Uterus (tissue), 2 donors: ENCODE results near the gene RRBP1.

ENCODE experiments used
- POLR2A ChIP-seq, 2 donors: fragments of 450-650 bp; IDR thresholded peaks; one replicate each; pipeline ENCODE4 v1.6.1; 2016; ENCODE audit warnings: antibody characterized with exemption in 2 of 2, mild to moderate bottlenecking in 1 of 2, moderate library complexity in 1 of 2
- TF ChIP-seq, protein P1 (sequence below), 4 experiments: fragments of 200-600 bp in 2 of 4; fragments of 450-650 bp in 2 of 4; sonication (generic) in 2 of 4; IDR thresholded peaks; one replicate each; pipeline ENCODE4 v1.5.1; 2016 to 2019; ENCODE audit warnings: antibody characterized with exemption in 4 of 4, mild to moderate bottlenecking in 2 of 4, moderate library complexity in 1 of 4

DNA sequence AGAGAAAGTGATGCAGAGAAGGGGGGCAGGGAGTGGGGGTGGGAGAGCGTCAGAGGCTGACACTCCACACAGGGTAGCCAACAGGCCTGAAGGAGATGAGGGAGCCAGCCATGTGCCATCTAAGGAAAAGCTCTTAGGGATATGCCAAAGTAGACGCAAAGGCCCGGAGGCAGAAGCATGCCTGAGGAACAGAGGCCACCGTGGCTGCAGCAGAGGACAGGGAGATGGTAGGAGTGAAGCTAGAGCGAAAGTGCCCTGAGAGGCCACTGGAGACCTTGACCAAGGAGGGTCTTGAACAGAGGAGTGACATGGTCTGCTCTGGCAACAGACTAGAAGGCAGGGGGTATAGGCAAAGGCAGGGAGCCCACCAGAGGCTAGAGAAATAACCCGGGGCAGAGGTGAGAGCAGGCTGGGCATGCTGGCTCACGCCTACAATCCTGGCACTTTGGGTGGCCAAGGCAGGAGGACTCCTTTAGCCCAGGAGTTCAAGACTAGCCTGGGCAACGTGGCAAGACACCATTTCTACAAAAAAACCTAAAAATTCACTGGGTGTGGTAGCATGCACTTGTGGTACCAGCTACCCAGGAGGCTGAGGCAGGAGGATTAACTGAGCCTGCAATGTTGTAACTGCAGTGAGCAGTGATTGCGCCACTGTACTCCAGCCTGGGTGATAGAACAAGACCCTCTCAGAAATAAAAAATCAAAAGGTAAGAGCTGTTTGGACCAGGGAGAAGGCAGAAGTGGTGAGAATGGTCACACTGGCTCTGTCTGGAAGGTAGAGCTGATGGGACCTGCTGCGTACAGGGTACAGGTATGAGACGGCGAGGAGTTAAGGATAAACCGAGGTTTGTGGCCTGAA is 6.3 kb downstream of the RRBP1 start:
- TF ChIP-seq, protein P1, sequence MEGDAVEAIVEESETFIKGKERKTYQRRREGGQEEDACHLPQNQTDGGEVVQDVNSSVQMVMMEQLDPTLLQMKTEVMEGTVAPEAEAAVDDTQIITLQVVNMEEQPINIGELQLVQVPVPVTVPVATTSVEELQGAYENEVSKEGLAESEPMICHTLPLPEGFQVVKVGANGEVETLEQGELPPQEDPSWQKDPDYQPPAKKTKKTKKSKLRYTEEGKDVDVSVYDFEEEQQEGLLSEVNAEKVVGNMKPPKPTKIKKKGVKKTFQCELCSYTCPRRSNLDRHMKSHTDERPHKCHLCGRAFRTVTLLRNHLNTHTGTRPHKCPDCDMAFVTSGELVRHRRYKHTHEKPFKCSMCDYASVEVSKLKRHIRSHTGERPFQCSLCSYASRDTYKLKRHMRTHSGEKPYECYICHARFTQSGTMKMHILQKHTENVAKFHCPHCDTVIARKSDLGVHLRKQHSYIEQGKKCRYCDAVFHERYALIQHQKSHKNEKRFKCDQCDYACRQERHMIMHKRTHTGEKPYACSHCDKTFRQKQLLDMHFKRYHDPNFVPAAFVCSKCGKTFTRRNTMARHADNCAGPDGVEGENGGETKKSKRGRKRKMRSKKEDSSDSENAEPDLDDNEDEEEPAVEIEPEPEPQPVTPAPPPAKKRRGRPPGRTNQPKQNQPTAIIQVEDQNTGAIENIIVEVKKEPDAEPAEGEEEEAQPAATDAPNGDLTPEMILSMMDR (IDR thresholded peaks at IDR 0.05), result no peak
- TF ChIP-seq POLR2A (IDR thresholded peaks at IDR 0.05), result no peak
